HCT116 (cell line): ENCODE data around the gene CDYL. TPM values are rescaled to one million over a fixed set of nuclear protein-coding genes. Genes with fewer than 3 reads are reported as not detected.

Experiments
- ATAC-seq: fragments of 200-7000 bp; cut with Tn5 transposase; 2 replicates; pipeline ENCODE4 v1.9.1; 2020; ENCODE audit warnings: mild to moderate bottlenecking, moderate library complexity
- BruUV-seq: library from RNA; stranded (reverse); fragments of 400-500 nt; replicated peaks from 2 replicates; lab custom pipeline; 2021; lab: Mats Ljungman, UMichigan
- CTCF ChIA-PET: fragments of 300-600 bp; sonication (Branson Sonifier 250); formaldehyde crosslinking; loops from one replicate; lab custom pipeline; 2021; ENCODE audit warnings: antibody characterized with exemption; lab: Charles Lee
- POLR2A ChIA-PET: fragments of 300-600, 350-600 bp; sonication (Branson Sonifier 250); formaldehyde crosslinking; loops from one replicate; lab custom pipeline; 2021; ENCODE audit warnings: antibody characterized with exemption; lab: Charles Lee
- RAD21 ChIA-PET, 2 experiments: fragments of 300-600 bp; sonication (Branson Sonifier 250); formaldehyde crosslinking; loops; one replicate each; lab custom pipeline; 2023; ENCODE audit warnings: low total read pairs in 2 of 2; ENCODE audit not compliant: uncharacterized antibody in 2 of 2, unreplicated experiment in 2 of 2, low non-redundant PET in 1 of 2; lab: Charles Lee
- DNase-seq: peaks from one replicate; pipeline ENCODE4 v3.0.0-alpha.2; 2010; ENCODE audit warnings: low read depth, low spot score
- H2AFZ ChIP-seq: fragments of 200-600 bp; shearing (Covaris generic), sonication (generic); 2 replicates; pipeline ENCODE4 v1.6.1; 2017; ENCODE audit warnings: low read depth, mixed run types, mixed read lengths, antibody characterized with exemption, low read length; ENCODE audit not compliant: poor library complexity, severe bottlenecking
- H3K27ac ChIP-seq: 2 replicates; pipeline ENCODE4 v1.5.1; 2012; ENCODE audit warnings: low read depth, low read length
- H3K27me3 ChIP-seq: fragments of 200-600 bp; sonication (generic); 2 replicates; pipeline ENCODE4 v1.6.1; 2016; ENCODE audit warnings: mixed run types, low read length, mixed read lengths; ENCODE audit not compliant: insufficient read depth
- H3K36me3 ChIP-seq, 2 experiments: fragments of 200-500 bp in 1 of 2; fragments of 200-600 bp in 1 of 2; sonication (Bioruptor generic) in 1 of 2; sonication (generic) in 1 of 2; 2 replicates each; pipeline versions ENCODE4 v1.5.1 to v1.6.1; 2014 to 2016; ENCODE audit warnings: low read length in 2 of 2, inconsistent platforms in 1 of 2, mixed read lengths in 1 of 2, mixed run types in 1 of 2; ENCODE audit not compliant: insufficient read depth in 2 of 2, control insufficient read depth in 1 of 2
- H3K4me1 ChIP-seq, 2 experiments: fragments of 200-600 bp in 1 of 2; sonication (generic) in 1 of 2; 2 replicates each; pipeline versions ENCODE4 v1.5.1 to v1.6.1; 2012 to 2017; ENCODE audit warnings: low read length in 2 of 2, inconsistent platforms in 1 of 2, mild to moderate bottlenecking in 1 of 2, mixed read lengths in 1 of 2, mixed run types in 1 of 2, moderate library complexity in 1 of 2; ENCODE audit not compliant: insufficient read depth in 2 of 2, control insufficient read depth in 1 of 2
- H3K4me2 ChIP-seq: fragments of 200-600 bp; sonication (generic); 2 replicates; pipeline ENCODE4 v1.6.1; 2017; ENCODE audit warnings: mixed run types, low read length, mixed read lengths
- H3K4me3 ChIP-seq, 2 experiments: fragments of 200-600 bp in 1 of 2; sonication (generic) in 1 of 2; replicated peaks in 1 of 2; 2 replicates each; pipeline ENCODE4 v1.5.1; 2011 to 2016; ENCODE audit warnings: low read length in 2 of 2, control low read depth in 1 of 2, low read depth in 1 of 2, mild to moderate bottlenecking in 1 of 2, mixed read lengths in 1 of 2, mixed run types in 1 of 2
- H3K79me2 ChIP-seq: fragments of 200-600 bp; sonication (generic); 2 replicates; pipeline ENCODE4 v1.6.1; 2017; ENCODE audit warnings: mild to moderate bottlenecking, mixed run types, low read length, moderate library complexity, mixed read lengths; ENCODE audit not compliant: insufficient read depth
- H3K9ac ChIP-seq: fragments of 200-600 bp; sonication (generic); 2 replicates; pipeline ENCODE4 v1.6.1; 2016; ENCODE audit warnings: low read length, mixed read lengths
- H3K9me2 ChIP-seq: fragments of 200-600 bp; sonication (generic), shearing (Covaris generic); 2 replicates; pipeline ENCODE4 v1.6.1; 2017; ENCODE audit warnings: mixed run types, mild to moderate bottlenecking, moderate library complexity; ENCODE audit not compliant: insufficient read depth
- H3K9me3 ChIP-seq, 2 experiments: fragments of 200-500 bp in 1 of 2; fragments of 200-600 bp in 1 of 2; sonication (Bioruptor generic) in 1 of 2; sonication (generic) in 1 of 2; 2 replicates each; pipeline ENCODE4 v1.6.1; 2014 to 2017; ENCODE audit warnings: low read length in 2 of 2, mixed read lengths in 2 of 2, inconsistent platforms in 1 of 2, low read depth in 1 of 2, mild to moderate bottlenecking in 1 of 2, mixed run types in 1 of 2, moderate library complexity in 1 of 2; ENCODE audit not compliant: control insufficient read depth in 1 of 2, insufficient read depth in 1 of 2
- H4K20me1 ChIP-seq: fragments of 200-600 bp; sonication (generic), shearing (Covaris generic); 2 replicates; pipeline ENCODE4 v1.6.1; 2017; ENCODE audit warnings: mixed run types, mild to moderate bottlenecking, moderate library complexity; ENCODE audit not compliant: insufficient read depth
- ATF3 ChIP-seq: IDR thresholded peaks from 2 replicates; pipeline ENCODE4 v1.6.1; 2012
- CEBPB ChIP-seq: IDR thresholded peaks from 2 replicates; pipeline ENCODE4 v1.6.1; 2012; ENCODE audit warnings: low read depth
- CTCF ChIP-seq, 3 experiments: fragments of 200-600 bp in 1 of 3; sonication (generic) in 1 of 3; IDR thresholded peaks in 2 of 3; conservative IDR thresholded peaks in 1 of 3; 2 replicates each; pipeline ENCODE4 v1.5.1; 2012 to 2017; ENCODE audit warnings: low read depth in 2 of 3, low read length in 2 of 3, antibody characterized with exemption in 1 of 3, borderline replicate concordance in 1 of 3, control low read depth in 1 of 3, mild to moderate bottlenecking in 1 of 3, mixed read lengths in 1 of 3, mixed run types in 1 of 3, moderate library complexity in 1 of 3; ENCODE audit not compliant: insufficient read depth in 1 of 3
- EGR1 ChIP-seq: IDR thresholded peaks from 2 replicates; pipeline ENCODE4 v1.6.1; 2012; ENCODE audit warnings: low read depth
- ELF1 ChIP-seq: IDR thresholded peaks from 2 replicates; pipeline ENCODE4 v1.6.1; 2012; ENCODE audit warnings: low read depth, borderline replicate concordance
- EZH2 ChIP-seq: fragments of 200-600 bp; sonication (generic); IDR thresholded peaks from 2 replicates; pipeline ENCODE4 v1.6.1; 2017; ENCODE audit warnings: antibody characterized with exemption, mixed run types
- FOSL1 ChIP-seq: IDR thresholded peaks from 2 replicates; pipeline ENCODE4 v1.6.1; 2012; ENCODE audit warnings: low read depth
- JUND ChIP-seq: IDR thresholded peaks from 2 replicates; pipeline ENCODE4 v1.6.1; 2012
- POLR2AphosphoS5 ChIP-seq: IDR thresholded peaks from 2 replicates; pipeline ENCODE4 v1.6.1; 2011; ENCODE audit warnings: mild to moderate bottlenecking, low read depth, low read length, moderate library complexity
- RAD21 ChIP-seq: IDR thresholded peaks from 2 replicates; pipeline ENCODE4 v1.6.1; 2012; ENCODE audit warnings: low read depth, mild to moderate bottlenecking
- SP1 ChIP-seq: IDR thresholded peaks from 2 replicates; pipeline ENCODE4 v1.6.1; 2012; ENCODE audit warnings: low read depth
- SRF ChIP-seq: IDR thresholded peaks from 2 replicates; pipeline ENCODE4 v1.6.1; 2012; ENCODE audit warnings: low read depth
- TCF7L2 ChIP-seq: IDR thresholded peaks from 2 replicates; pipeline ENCODE4 v1.7.0; 2011; ENCODE audit warnings: borderline replicate concordance, inconsistent platforms; ENCODE audit not compliant: insufficient read depth, insufficient read length; ENCODE audit errors: extremely low read depth
- YY1 ChIP-seq: IDR thresholded peaks from 2 replicates; pipeline ENCODE4 v1.6.1; 2011; ENCODE audit warnings: low read length, low read depth, moderate library complexity, mild to moderate bottlenecking; ENCODE audit not compliant: insufficient replicate concordance; ENCODE audit errors: extremely low read depth
- ZBTB33 ChIP-seq: IDR thresholded peaks from 2 replicates; pipeline ENCODE4 v1.6.1; 2011; ENCODE audit warnings: mild to moderate bottlenecking, low read length, moderate library complexity; ENCODE audit not compliant: insufficient replicate concordance; ENCODE audit errors: extremely low read depth
- ZFX ChIP-seq: fragments of 450-650 bp; IDR thresholded peaks from 2 replicates; pipeline ENCODE4 v1.6.1; 2017
- ZNF274 ChIP-seq: fragments of 200-500 bp; sonication (Bioruptor generic); IDR thresholded peaks from 2 replicates; pipeline ENCODE4 v1.6.1; 2014; ENCODE audit warnings: mild to moderate bottlenecking, low read depth, low read length, inconsistent platforms
- intact Hi-C: fragments of 100-400 bp; cut with micrococcal nuclease; formaldehyde crosslinking; loops from 2 replicates; pipeline ENCODE4 v1.10.0; 2022
- total RNA-seq: library from RNA; stranded (reverse); gene quantifications from one replicate; pipeline ENCODE4 v1.2.1, GENCODE V29; 2021; ENCODE audit not compliant: unreplicated experiment
- TF ChIP-seq, protein P1 (sequence below): IDR thresholded peaks from 2 replicates; pipeline ENCODE4 v1.6.1; 2012

Gene CDYL
- total RNA-seq, 1 experiment from 2014 or later: 42.6 TPM

- peak overlapping the region; percentile 67 to 73 for H3K4me3 ChIP-seq
- H3K9me3 ChIP-seq: no peaks in the 10 kb centered on the region
- no peak overlapping the region for H2AFZ ChIP-seq
- peak overlapping the region; percentile 75 for H3K4me2 ChIP-seq
- intact Hi-C loops: loop anchor here (1.0 to 5.0 kb wide), 3 partner anchors 129 to 419 kb away; no protein-coding TSS in a partner anchor
- peaks cover 18% of the 10 kb centered on the region; the same call in 1 of the 2 replicates for H4K20me1 ChIP-seq
- no peak for TF ChIP-seq YY1
- no peak for TF ChIP-seq ZBTB33
- no peak for TF ChIP-seq RAD21
- no peak; the same call in 1 of the 2 replicates for TF ChIP-seq POLR2AphosphoS5
- TF ChIP-seq, protein P1, sequence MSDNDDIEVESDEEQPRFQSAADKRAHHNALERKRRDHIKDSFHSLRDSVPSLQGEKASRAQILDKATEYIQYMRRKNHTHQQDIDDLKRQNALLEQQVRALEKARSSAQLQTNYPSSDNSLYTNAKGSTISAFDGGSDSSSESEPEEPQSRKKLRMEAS: peak; percentile 55; the same call in 1 of the 2 replicates
- no peak for TF ChIP-seq CTCF (IDR thresholded peaks at IDR 0.05 in 2 of 3, conservative IDR thresholded peaks at IDR 0.05 in 1 of 3; ENCODE audit: borderline replicate concordance in 1 of 3, insufficient read depth in 1 of 3, low read depth in 2 of 3, low read length in 2 of 3)
- TF ChIP-seq ELF1: no peak
- no peak for TF ChIP-seq SP1
- no peak for TF ChIP-seq EZH2
- no peak for TF ChIP-seq TCF7L2
- TF ChIP-seq SRF: no peak
- no peak for TF ChIP-seq FOSL1
- no peak for TF ChIP-seq EGR1
- TF ChIP-seq ZFX: peak; percentile 23; the same call in 1 of the 2 replicates
- TF ChIP-seq JUND: no peak
- TF ChIP-seq CEBPB: no peak
- TF ChIP-seq ZNF274: no peak
- no peak for TF ChIP-seq ATF3
- TF ChIP-seq, all 23 proteins: peak for 2
- CTCF ChIA-PET: interaction anchor here (0.9 to 1.7 kb wide), 2 partner anchors 129 to 254 kb away, joined by 3 to 5 read pairs; no protein-coding TSS in a partner anchor
- H3K9ac ChIP-seq: peak overlapping the region; percentile 66
- DNase-seq (no peak), ATAC-seq (peak; percentile 36)
- H3K9me2 ChIP-seq: no peaks in the 10 kb centered on the region
- H3K36me3 ChIP-seq: no peaks in the 10 kb centered on the region
- peaks cover 48% of the 10 kb centered on the region for H3K79me2 ChIP-seq
- H3K4me1 ChIP-seq: peaks cover 14 to 45% of the 10 kb centered on the region in 2 experiments; a peak in 3 of 4 replicates
- RAD21 ChIA-PET: no interaction called here
- POLR2A ChIA-PET: interaction anchor here (0.7 to 1.0 kb wide), 2 partner anchors 129 to 370 kb away, joined by 3 to 4 read pairs; no protein-coding TSS in a partner anchor
- no TSS peak for BruUV-seq
- H3K27me3 ChIP-seq: no peaks in the 10 kb centered on the region
- peak overlapping the region; percentile 75; the same call in 1 of the 2 replicates for H3K27ac ChIP-seq
These were observed 539 bp downstream of the CDYL start for GRCh38 chr6:4776493-4777393.
